ENCODE results near the gene NPTX1. TPM values are rescaled to one million over a fixed set of nuclear protein-coding genes. Genes with fewer than 3 reads are reported as not detected.
A peak's percentile ranks its signal among the peaks of the same experiment; 100 is the strongest.

The NPTX1 gene
- total RNA-seq, 1 donor from 2014 or later: not detected

- intact Hi-C loops (cut with micrococcal nuclease): no loop called here
- ATAC-seq: no peak
- no peak for DNase-seq
Measured at GRCh38 chr17:80465327-80465974, 11.0 kb downstream of the NPTX1 start.

- ATAC-seq: no peak
- no peak for DNase-seq
- intact Hi-C loops (cut with micrococcal nuclease): no loop called here
Measured at GRCh38 chr17:80464486-80464885, 11.9 kb downstream of the NPTX1 start.

GRCh38 chr17:80463784-80464400, 12.5 kb downstream of the NPTX1 start:
- ATAC-seq: no peak
- intact Hi-C loops (cut with micrococcal nuclease): no loop called here
- no peak for DNase-seq

GRCh38 chr17:80461528-80462160, 14.8 kb downstream of the NPTX1 start:
- DNase-seq: no peak
- no peak for ATAC-seq
- intact Hi-C loops (cut with micrococcal nuclease): no loop called here

GRCh38 chr17:80460429-80460834, 16.0 kb downstream of the NPTX1 start:
- ATAC-seq: peak; percentile 70
- DNase-seq: no peak
- intact Hi-C loops (cut with micrococcal nuclease): no loop called here

- intact Hi-C loops (cut with micrococcal nuclease): no loop called here
- no peak for DNase-seq
- ATAC-seq: no peak
Measured at GRCh38 chr17:80459234-80459633, 17.2 kb downstream of the NPTX1 start.

GRCh38 chr17:80458016-80458415, 18.4 kb downstream of the NPTX1 start:
- DNase-seq (no peak), ATAC-seq (no peak)
- intact Hi-C loops (cut with micrococcal nuclease): no loop called here

GRCh38 chr17:80457236-80457856, 19.1 kb downstream of the NPTX1 start:
- ATAC-seq (no peak), DNase-seq (no peak)
- intact Hi-C loops (cut with micrococcal nuclease): no loop called here

- ATAC-seq (peak; percentile 17), DNase-seq (peak; percentile 72)
- intact Hi-C loops (cut with micrococcal nuclease): no loop called here
Measured at GRCh38 chr17:80456465-80457235, 19.8 kb downstream of the NPTX1 start.

GRCh38 chr17:80455784-80456183, 20.6 kb downstream of the NPTX1 start:
- intact Hi-C loops (cut with micrococcal nuclease): no loop called here
- DNase-seq (no peak), ATAC-seq (no peak)

- ATAC-seq (peak; percentile 61), DNase-seq (no peak)
- intact Hi-C loops (cut with micrococcal nuclease): no loop called here
Measured at GRCh38 chr17:80455336-80455710, 21.1 kb downstream of the NPTX1 start.

GRCh38 chr17:80454557-80455335, 21.7 kb downstream of the NPTX1 start:
- intact Hi-C loops (cut with micrococcal nuclease): no loop called here
- ATAC-seq (peak; percentile 97), DNase-seq (peak; percentile 98)

- DNase-seq: no peak
- intact Hi-C loops (cut with micrococcal nuclease): no loop called here
- ATAC-seq: no peak
Measured at GRCh38 chr17:80453998-80454556, 22.3 kb downstream of the NPTX1 start.

GRCh38 chr17:80453126-80453997, 23.0 kb downstream of the NPTX1 start:
- DNase-seq: no peak
- intact Hi-C loops (cut with micrococcal nuclease): no loop called here
- no peak for ATAC-seq

- ATAC-seq: no peak
- no peak for DNase-seq
- intact Hi-C loops (cut with micrococcal nuclease): no loop called here
Measured at GRCh38 chr17:80452173-80452915, 24.1 kb downstream of the NPTX1 start.

- ATAC-seq: no peak
- intact Hi-C loops (cut with micrococcal nuclease): no loop called here
- no peak for DNase-seq
Measured at GRCh38 chr17:80451104-80451775, 25.2 kb downstream of the NPTX1 start.

Data from left ventricle myocardium superior (tissue), 1 donor.